Erythroblast (primary cell): ENCODE results near the gene RREB1.

ENCODE experiments used
- DNase-seq, 2 experiments: peaks; one replicate each; lab custom pipeline; 2025; lab: John Stamatoyannopoulos, UW
- GATA1 ChIP-seq: IDR thresholded peaks from 2 replicates; pipeline ENCODE4 v1.6.1; 2011; ENCODE audit warnings: low read depth, mild to moderate bottlenecking, control low read depth, low read length, moderate library complexity
- POLR2A ChIP-seq: IDR thresholded peaks from 2 replicates; pipeline ENCODE4 v1.6.1; 2011; ENCODE audit warnings: mild to moderate bottlenecking, low read length

Gene RREB1

GRCh38 chr6:7165002-7165889 is 57.5 kb downstream of the RREB1 start:
- peak; percentile 86 to 95 for DNase-seq
- peak; percentile 30 for TF ChIP-seq POLR2A
- TF ChIP-seq GATA1 = peak; percentile 37

- peak; percentile 58 for DNase-seq
- TF ChIP-seq POLR2A = no peak
- TF ChIP-seq GATA1 = no peak
Observed at GRCh38 chr6:7165890-7166267, 58.1 kb downstream of the RREB1 start.

- TF ChIP-seq POLR2A = peak; percentile 33
- no peak for TF ChIP-seq GATA1
- DNase-seq = peak; percentile 75 to 77
Observed at GRCh38 chr6:7166410-7167293, 58.9 kb downstream of the RREB1 start.

- DNase-seq = no peak
- TF ChIP-seq GATA1 (no peak), POLR2A (no peak)
Observed at GRCh38 chr6:7169296-7169721, 61.5 kb downstream of the RREB1 start.

GRCh38 chr6:7170117-7170732 is 62.5 kb downstream of the RREB1 start:
- TF ChIP-seq GATA1 (no peak), POLR2A (no peak)
- DNase-seq = no peak

GRCh38 chr6:7171119-7171518 is 63.4 kb downstream of the RREB1 start:
- no peak for TF ChIP-seq GATA1
- no peak for TF ChIP-seq POLR2A
- no peak for DNase-seq

- no peak for DNase-seq
- TF ChIP-seq GATA1 (no peak), POLR2A (no peak)
Observed at GRCh38 chr6:7171733-7172132, 64.0 kb downstream of the RREB1 start.

GRCh38 chr6:7172649-7173048 is 64.9 kb downstream of the RREB1 start:
- peak; percentile 28 to 37 for DNase-seq
- TF ChIP-seq GATA1 (no peak), POLR2A (peak; percentile 12)

- no peak for TF ChIP-seq GATA1
- no peak for TF ChIP-seq POLR2A
- no peak for DNase-seq
Observed at GRCh38 chr6:7173843-7174503, 66.2 kb downstream of the RREB1 start.

GRCh38 chr6:7175462-7175861 is 67.7 kb downstream of the RREB1 start:
- DNase-seq = no peak
- no peak for TF ChIP-seq POLR2A
- no peak for TF ChIP-seq GATA1

GRCh38 chr6:7176208-7176607 is 68.4 kb downstream of the RREB1 start:
- TF ChIP-seq GATA1 = no peak
- TF ChIP-seq POLR2A = no peak
- no peak for DNase-seq

GRCh38 chr6:7178280-7178679 is 70.5 kb downstream of the RREB1 start:
- DNase-seq = no peak
- TF ChIP-seq GATA1 (no peak), POLR2A (no peak)

GRCh38 chr6:7180751-7181150 is 73.0 kb downstream of the RREB1 start:
- peak; percentile 25 to 26 for DNase-seq
- TF ChIP-seq POLR2A (no peak), GATA1 (no peak)
